ENCODE data around the gene FYB2. TPM values are rescaled to one million over a fixed set of nuclear protein-coding genes. Genes with fewer than 3 reads are reported as not detected.

FYB2 gene
- polyA plus RNA-seq, 2 of the 4 experiments (the other 2 are of a cell fraction), result not detected

GRCh38 chr1:56850411-56850810 lies 31.2 kb upstream of the FYB2 start (continued):
- TF ChIP-seq JUNB (IDR thresholded peaks at IDR 0.05), result no peak
- TF ChIP-seq JUN (IDR thresholded peaks at IDR 0.05), result no peak
- TF ChIP-seq GATA3 (IDR thresholded peaks at IDR 0.05; ENCODE audit: borderline replicate concordance), result no peak
- no peak for TF ChIP-seq RCOR1 (IDR thresholded peaks at IDR 0.05; ENCODE audit: low read depth, low read length)
- TF ChIP-seq, protein P1, sequence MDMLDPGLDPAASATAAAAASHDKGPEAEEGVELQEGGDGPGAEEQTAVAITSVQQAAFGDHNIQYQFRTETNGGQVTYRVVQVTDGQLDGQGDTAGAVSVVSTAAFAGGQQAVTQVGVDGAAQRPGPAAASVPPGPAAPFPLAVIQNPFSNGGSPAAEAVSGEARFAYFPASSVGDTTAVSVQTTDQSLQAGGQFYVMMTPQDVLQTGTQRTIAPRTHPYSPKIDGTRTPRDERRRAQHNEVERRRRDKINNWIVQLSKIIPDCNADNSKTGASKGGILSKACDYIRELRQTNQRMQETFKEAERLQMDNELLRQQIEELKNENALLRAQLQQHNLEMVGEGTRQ (IDR thresholded peaks at IDR 0.05), result no peak

- Histone ChIP-seq H3K4me3 (no peak overlapping the region), H3K4me2 (no peak overlapping the region), H3K4me1 (no peaks in the 10 kb centered on the region), H3K27ac (no peak overlapping the region), H3K9me3 (no peaks in the 10 kb centered on the region)
- WGBS (ENCODE audit: missing lambda C conversion rate), result 54% methylated on average over 7 of the region's 7 CpGs
- ChIA-PET CTCF (no interaction called here), POLR2A (no interaction called here)
- DNase-seq (ENCODE audit: low read depth in 1 of 2, low spot score in 1 of 2), result no peak
- TF ChIP-seq CHD4 (IDR thresholded peaks at IDR 0.05; ENCODE audit: borderline replicate concordance) (no peak), E2F6 (IDR thresholded peaks at IDR 0.05; ENCODE audit: borderline replicate concordance, low read depth) (no peak), HOXB5 (CRISPR knock-in tag; IDR thresholded peaks at IDR 0.05) (no peak), EP300 (IDR thresholded peaks at IDR 0.05) (no peak), KDM5A (IDR thresholded peaks at IDR 0.05) (no peak), EHF (CRISPR knock-in tag; IDR thresholded peaks at IDR 0.05) (no peak), GATA3 (IDR thresholded peaks at IDR 0.05; ENCODE audit: borderline replicate concordance) (no peak), HOXA7 (CRISPR knock-in tag; IDR thresholded peaks at IDR 0.05) (no peak), CBX2 (IDR thresholded peaks at IDR 0.05; ENCODE audit: borderline replicate concordance, low read depth) (no peak), HEYL (CRISPR knock-in tag; IDR thresholded peaks at IDR 0.05) (no peak), HOXB13 (CRISPR knock-in tag; IDR thresholded peaks at IDR 0.05; ENCODE audit: low read depth) (no peak), RAD21 (conservative IDR thresholded peaks at IDR 0.05 in 1 of 2, IDR thresholded peaks at IDR 0.05 in 1 of 2) (no peak), NPAS2 (CRISPR knock-in tag; IDR thresholded peaks at IDR 0.05; ENCODE audit: borderline replicate concordance) (no peak)
- TF ChIP-seq, protein P2, sequence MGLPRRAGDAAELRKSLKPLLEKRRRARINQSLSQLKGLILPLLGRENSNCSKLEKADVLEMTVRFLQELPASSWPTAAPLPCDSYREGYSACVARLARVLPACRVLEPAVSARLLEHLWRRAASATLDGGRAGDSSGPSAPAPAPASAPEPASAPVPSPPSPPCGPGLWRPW (IDR thresholded peaks at IDR 0.05), result no peak
- TF ChIP-seq, protein P1 (IDR thresholded peaks at IDR 0.05), result no peak
- ATAC-seq, result no peak
- FAIRE-seq, result no peak
These were observed 30.5 kb upstream of the FYB2 start for GRCh38 chr1:56849750-56850149.

DNA sequence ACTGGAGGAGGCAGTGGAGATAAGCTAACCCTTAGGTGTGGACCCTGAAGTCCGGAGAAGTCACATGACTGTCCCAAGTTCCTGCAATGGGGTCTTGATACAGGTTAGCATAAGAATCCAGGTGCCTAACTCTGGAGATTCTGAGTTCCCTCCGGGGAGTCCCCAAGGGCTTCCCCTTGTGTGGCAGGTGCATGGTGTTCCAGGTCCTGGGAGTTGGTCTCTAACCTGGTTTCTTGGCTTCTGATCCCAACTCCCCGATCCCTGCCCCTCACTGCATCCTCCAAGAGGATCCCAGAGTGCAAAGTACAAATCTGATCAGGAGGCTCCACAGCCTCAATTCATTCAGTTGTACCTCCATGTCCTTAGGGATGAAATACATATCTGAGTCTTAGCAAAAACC lies 26.1 kb upstream of the FYB2 start:
- no peak for ATAC-seq
- DNase-seq (ENCODE audit: low read depth in 1 of 2, low spot score in 1 of 2), result no peak
- H3K4me1 ChIP-seq, result no peaks in the 10 kb centered on the region
- CTCF ChIA-PET, result no interaction called here
- no peaks in the 10 kb centered on the region for H3K9me3 ChIP-seq
- H3K4me2 ChIP-seq, result no peak overlapping the region
- no peak overlapping the region for H3K27ac ChIP-seq
- WGBS (ENCODE audit: missing lambda C conversion rate), result 7% methylated on average over 2 of the region's 3 CpGs
- no peak for TF ChIP-seq HOXB5 (CRISPR knock-in tag; IDR thresholded peaks at IDR 0.05)
- TF ChIP-seq NPAS2 (CRISPR knock-in tag; IDR thresholded peaks at IDR 0.05; ENCODE audit: borderline replicate concordance), result no peak
- no peak for TF ChIP-seq BHLHE40 (IDR thresholded peaks at IDR 0.05; ENCODE audit: low read depth, low read length)
- TF ChIP-seq POLR2A (IDR thresholded peaks at IDR 0.05; ENCODE audit: low read length), result no peak
- TF ChIP-seq TP53 (CRISPR knock-in tag; IDR thresholded peaks at IDR 0.05), result no peak
- TF ChIP-seq KDM5A (IDR thresholded peaks at IDR 0.05), result no peak
- no peak for TF ChIP-seq HOXB13 (CRISPR knock-in tag; IDR thresholded peaks at IDR 0.05; ENCODE audit: low read depth)
- TF ChIP-seq CTCF (IDR thresholded peaks at IDR 0.05), result no peak
- TF ChIP-seq MAFK (IDR thresholded peaks at IDR 0.05; ENCODE audit: partially characterized antibody), result no peak
- no peak for TF ChIP-seq HEYL (CRISPR knock-in tag; IDR thresholded peaks at IDR 0.05)
- no peak for TF ChIP-seq ATOH8 (CRISPR knock-in tag; IDR thresholded peaks at IDR 0.05; ENCODE audit: low read depth)
- TF ChIP-seq CHD2 (IDR thresholded peaks at IDR 0.05; ENCODE audit: low read length, partially characterized antibody), result no peak
- TF ChIP-seq MYC (IDR thresholded peaks at IDR 0.05; ENCODE audit: borderline replicate concordance, low read length), result no peak
- TF ChIP-seq RARB (CRISPR knock-in tag; IDR thresholded peaks at IDR 0.05), result no peak
- POLR2A ChIA-PET, result no interaction called here
- no peak for FAIRE-seq
- no peak overlapping the region for H3K4me3 ChIP-seq

Measured in A549 (cell line).